ENCODE results near the gene IL26.
"Not testable (repeated sequence)": the region's sequence is repeated elsewhere in the genome, so short reads cannot be mapped to it uniquely, and the experiment has no call there.

The IL26 gene

DNA sequence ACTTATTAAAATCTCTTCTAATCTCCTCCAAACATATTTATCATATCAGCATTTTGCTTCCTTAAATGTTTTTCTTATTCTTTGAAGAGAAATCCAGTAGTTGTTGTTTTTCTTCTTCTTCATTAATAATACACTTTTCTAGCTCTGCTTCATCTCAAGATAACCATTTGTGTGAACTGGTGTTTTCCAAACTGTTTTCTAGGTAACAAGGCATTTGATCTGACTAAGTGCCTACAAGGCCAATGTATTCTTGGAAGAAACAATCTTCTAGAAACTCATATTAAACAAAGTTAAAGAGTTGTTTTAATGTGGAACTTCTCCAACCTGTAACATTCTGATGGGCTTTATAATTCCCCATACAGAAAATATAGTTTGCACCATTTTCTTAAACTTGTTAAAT lies 35.3 kb downstream of the IL26 start:
- no peak for DNase-seq

DNA sequence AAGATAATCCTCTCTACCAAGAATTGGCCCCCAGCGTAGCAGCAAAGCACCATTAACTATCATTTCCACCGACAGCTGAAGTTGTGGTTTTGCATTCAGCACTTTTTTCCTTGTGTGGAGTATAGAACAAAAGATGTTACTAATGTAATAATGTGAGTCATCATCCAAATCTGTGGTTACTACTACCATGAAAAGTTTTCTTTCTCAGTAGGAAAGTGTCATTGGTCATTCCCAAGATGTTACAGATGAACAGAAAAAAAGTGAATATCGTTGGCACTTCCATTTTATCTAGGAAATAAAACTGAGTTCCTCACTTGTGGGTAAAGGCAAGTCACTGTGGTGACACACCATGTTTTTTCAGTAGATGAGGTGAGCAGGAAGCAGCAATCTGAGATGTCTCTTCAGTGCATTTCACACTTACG lies 35.8 kb downstream of the IL26 start:
- no peak for DNase-seq

DNA sequence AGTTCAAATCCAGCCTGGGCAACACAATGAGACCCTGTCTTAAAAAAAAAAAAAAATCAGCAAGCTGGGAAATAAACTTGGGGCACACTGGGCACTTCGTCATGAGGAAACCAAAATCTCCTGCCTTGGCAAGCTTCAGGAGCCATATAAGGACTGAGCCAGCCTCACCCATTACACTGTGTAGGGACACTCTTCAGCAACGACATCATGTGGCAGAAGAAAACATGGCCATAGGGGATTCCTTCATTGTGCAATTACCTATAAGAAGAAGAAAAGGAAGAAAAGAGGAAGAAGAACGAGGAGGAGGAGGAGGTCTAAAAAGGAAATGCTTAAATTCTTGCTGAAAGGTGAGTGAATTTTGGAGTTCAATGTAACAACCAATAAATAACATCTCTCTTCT lies 40.0 kb downstream of the IL26 start:
- DNase-seq = no peak

DNA sequence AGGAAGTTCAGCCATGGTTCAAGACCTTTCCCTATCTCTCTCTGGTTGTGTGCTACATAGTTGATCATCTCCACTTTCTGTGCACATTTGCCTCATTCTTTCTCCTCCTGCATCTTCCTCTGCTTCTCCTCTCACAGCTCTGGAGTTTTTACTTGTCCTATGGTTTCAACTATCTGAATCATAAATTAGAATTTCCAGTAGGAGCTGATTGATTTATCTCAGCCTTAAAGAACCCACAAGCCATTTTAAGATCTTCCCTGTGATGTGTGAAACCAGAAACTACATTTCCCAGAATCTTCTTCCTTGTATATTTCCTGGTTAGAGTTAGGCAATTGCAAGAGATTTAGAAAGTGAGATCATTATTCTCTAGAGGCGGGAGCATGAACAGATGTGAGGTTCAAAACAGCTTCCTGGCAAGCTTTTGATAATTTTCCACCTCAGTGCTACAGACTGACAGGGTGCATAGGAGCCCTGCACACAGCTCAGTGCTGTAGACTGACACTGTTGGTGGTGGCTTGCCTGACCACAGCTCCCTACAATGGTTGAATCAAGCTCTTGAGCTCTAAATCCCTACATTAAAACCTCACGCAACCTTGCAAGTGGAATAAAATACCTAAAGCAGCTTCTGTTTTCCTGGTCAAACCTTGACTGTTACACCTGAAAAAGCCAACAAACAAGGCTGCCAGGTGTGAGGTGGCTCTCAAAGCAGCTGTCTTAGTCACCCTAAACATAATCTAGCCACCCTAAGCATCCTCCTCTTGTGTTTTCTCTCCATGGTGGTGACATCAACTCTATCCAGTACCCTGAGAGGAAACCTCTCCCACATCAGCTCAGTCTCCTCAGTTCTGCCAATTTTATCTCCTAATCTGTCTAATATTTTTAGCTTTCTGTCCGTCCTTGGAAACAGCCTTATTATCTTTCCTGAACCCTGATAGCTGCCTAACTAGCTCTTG lies 44.5 kb downstream of the IL26 start:
- no peak for DNase-seq

DNA sequence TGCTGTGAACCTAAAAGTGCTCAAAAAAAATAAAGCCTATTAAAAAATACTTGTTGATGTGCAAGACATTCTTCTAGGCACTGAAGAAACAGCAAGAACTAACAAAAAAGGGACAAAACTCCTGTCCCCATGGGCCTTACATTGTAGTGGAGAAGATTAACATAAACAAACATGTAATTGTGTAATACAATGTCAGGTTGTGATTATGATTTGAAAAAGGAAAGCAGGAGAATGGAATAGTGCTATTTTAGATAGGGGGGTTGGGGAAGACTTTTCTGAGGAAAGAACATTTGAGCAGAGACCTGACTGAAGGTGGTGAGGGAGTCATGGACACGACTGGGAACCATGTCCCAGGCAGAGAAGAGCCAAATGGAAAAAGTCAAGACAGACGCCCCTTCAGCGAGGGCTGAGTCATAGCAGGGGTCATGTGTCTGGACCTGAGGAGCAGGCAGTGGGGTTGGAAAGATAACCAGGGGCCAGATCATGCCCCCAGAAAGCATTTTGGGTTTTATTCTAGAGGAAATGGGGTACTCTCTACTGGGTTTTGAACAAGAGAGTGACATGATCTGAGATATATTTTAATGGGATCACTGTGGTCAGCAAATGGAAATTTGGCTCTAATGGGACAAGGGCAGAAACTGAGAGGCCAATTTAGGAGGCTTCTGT lies 46.7 kb downstream of the IL26 start:
- DNase-seq = no peak

DNA sequence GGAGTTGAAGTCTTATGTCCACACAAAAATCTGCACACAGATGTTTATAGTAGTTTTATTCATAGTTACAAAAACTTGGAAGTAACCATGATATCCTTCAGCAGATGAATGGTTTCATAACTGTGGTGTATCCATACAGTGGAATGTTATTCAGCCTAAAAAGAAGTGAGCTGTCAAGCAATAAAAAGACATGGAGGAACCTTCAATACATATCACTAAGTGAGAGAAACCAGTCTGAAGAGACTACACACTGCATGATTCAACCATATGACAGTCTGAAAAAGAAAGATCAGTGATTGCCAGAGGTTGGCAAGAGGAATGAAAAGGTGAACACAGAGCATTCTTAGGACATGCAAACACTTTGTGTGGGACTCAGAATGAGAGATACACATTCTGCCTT lies 47.4 kb downstream of the IL26 start:
- no peak for DNase-seq

DNA sequence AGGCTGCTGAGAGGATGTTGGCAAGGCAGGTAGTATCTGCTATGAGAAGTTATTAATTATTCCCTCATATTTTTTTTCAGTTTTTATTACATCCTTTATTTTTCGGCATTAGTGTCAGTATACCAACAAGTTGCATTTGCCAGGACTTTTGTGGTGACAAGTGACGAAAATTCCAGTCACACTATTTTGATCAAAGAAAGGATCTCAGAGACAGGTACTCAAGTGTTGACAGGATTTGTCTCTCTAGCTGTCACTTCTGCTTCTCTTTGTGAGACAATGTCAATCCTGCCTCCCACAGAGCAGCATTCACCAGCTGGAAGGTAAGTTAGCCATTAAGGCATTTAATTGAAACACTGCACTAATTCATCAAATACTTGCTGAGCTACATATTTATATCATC lies 48.0 kb downstream of the IL26 start:
- no peak for DNase-seq

DNA sequence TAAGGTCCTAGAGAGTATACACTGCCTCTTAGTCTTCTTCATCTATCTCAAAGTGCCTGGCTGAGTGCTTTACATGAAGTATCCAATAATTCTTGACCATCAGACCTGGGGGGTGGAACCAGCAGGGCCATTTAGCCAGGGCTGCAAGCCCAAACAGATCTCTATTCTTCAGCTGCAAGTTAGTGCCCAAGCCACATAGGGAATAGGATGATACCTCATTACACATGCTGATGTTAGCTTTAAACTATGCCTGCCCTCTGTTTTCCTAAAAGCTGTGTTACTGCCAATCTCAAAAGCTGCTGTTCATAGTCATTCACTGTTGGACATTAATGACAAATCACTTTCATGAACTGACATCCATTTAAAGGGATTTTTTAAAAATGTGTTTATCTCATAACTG lies 49.4 kb downstream of the IL26 start:
- no peak for DNase-seq

DNA sequence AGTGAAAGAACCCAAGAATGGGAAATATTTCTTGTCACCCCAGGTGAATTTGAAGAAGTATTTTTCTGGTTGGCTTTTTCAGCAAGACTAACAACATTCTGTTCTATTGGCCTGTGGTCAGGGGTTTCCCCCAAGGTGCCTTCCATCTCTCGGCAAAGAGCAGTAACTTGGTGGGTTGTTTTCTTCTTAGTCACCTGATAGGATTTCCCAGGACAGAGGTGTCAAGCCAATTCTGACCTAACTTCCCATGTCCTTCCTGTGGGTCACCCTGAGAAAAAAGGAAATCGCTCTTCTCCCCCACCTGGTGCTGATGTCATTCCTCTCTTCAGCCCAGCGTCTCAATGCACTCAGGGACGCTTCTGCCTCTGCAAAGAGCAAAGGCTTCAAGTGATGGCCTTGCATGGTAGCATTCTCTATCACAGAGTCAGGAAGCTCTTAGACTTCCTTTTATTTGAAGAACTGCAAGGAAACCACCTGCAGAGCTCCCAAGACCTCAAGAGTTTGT lies 50.0 kb downstream of the IL26 start:
- DNase-seq = no peak

DNA sequence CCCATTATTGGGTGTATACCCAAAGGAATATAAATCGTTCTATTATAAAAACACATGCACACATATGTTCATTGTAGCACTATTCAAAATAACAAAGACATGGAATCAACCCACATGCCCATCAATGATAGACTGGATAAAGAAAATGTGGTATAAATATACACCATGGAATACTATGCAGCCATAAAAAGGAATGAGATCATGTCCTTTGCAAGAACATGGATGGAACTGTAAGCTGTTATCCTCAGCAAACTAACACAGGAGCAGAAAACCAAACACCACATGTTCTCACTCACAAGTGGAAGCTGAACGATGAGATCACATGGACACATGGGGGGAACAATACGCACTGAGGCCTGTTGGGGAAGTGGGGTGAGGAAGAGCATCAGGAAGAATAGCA lies 50.8 kb downstream of the IL26 start:
- not testable (repeated sequence) for DNase-seq

DNA sequence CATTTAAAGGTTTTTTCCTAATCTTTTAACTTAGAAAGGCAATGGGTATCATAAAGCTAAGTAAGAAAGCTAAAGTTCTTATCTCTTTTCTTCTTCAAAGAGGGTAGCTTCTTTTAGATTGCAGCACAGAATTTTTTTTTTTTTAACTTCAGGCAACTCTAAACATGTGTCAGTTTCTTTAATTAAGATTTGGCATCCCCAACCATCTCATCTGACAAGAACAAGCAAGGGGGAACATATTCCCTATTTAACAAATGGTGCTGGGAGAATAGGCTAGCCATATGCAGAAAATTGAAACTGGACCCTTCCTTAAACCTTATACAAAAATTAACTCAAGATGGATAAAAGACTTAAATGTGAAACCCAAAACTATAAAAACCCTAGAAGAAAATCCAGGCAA lies 51.8 kb downstream of the IL26 start:
- DNase-seq = no peak

DNA sequence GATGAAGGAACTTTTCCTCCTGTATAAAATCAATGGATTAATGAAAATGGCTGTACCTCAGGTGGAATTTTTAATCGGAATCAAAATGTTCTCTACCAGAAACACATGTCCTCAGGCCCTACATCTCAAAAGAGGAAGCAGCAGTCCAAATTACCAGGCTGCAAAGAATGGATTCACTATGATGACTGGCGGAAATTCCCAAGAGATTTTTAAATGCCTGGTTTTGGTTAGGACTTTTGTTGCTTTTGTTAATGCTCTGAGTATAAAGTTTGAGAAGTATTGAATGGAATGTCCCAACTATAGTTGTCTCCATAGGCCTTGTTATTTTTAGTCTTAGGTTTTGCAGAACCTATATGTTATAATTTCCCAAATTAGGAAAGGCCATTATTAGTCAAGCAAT lies 54.9 kb downstream of the IL26 start:
- DNase-seq = no peak

DNA sequence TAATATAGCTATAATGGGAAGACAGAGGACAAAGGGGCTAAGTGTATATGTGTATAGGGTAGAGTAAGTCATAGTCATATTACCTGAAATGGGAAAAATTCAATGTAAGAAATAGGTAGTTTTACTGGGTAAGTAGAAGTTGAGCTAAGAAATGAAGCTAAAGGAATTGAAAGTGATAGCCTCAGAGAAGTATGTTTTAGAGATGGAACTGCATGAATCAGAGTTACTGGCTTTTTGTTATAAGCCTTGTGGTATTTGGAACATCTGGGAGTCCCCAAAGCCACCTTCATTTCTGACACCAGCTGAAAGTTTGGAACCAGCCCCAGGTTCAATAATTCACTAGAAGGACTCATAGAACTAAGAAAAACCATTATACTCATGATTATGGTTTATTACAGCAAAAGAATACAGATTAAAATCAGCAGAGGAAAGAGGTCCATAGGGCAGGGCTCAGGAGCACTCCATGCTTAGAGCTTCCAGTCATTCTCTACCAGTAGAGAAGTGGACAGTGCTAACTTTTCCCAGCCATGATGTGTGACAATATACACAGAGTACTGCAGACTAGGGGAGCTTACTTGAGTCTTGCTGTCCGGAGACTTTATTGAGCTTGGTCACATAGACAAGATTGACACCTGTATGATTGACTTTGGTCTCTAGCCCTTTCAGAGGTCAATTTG lies 56.3 kb downstream of the IL26 start:
- DNase-seq = no peak

DNA sequence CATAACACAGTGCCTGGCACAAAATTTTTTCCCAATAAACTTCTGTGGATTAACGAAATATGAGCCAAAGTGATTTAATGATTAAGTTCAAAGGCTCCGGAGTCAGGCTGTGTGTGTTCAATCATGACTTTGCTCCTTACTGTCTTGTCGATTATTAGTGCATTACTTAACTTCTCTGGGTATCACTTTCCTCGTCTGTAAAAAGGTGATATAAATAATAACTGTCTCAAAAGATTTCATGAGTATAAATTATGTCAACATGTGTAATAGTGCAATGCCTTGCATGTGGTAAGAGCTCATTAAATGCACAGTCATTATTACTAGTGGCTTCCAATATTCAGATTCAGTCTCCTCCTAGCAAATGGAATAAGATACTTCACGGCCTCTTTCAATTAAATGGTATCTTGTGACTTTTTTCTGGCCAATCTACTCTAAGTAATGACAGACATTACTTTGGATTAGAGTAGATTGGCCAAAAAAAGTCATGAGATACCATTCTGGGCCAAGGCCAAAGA lies 59.2 kb downstream of the IL26 start:
- no peak for DNase-seq

DNA sequence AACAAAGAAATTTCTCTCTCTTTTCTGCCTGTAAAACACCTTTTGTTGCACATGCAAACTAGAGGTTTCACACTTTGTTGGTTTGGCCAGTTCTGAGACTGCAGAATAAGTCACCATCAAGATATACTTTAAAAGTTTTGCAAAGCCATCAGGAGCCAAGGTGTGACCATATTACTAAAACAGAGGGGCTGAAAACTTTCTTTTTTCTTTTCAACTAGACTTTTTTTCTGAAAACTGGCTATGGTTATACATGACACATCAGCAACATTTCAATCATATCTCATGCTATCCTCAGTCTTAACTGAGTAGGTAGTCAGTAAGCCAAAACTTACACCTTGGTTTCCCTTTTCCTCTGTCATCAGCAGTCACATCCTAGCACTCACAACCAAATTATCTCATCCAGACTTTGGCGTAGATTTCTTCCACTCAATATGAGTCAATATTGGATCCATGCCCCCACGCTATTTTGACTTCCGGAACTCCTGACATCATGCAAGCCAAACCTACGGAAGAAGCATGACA lies 62.0 kb downstream of the IL26 start:
- no peak for DNase-seq

DNA sequence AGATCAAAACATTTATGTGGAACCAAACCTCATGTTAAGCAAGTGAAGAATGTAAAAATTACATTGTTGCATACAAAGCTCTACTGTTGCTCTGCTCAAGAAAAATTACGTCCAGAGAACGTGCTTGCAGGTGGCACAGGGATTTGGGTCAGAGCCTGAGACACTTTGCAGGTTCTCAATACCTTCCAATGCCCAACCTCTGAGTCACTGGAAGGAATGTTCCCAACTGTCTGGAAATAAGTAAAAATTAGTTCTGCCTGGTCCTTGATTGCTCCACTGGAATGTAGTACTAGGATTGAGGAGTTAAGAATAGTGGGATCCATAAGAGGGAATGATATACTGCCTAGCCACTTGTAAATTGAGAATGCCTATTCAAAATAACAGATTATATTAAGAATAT lies 63.2 kb downstream of the IL26 start:
- no peak for DNase-seq

DNA sequence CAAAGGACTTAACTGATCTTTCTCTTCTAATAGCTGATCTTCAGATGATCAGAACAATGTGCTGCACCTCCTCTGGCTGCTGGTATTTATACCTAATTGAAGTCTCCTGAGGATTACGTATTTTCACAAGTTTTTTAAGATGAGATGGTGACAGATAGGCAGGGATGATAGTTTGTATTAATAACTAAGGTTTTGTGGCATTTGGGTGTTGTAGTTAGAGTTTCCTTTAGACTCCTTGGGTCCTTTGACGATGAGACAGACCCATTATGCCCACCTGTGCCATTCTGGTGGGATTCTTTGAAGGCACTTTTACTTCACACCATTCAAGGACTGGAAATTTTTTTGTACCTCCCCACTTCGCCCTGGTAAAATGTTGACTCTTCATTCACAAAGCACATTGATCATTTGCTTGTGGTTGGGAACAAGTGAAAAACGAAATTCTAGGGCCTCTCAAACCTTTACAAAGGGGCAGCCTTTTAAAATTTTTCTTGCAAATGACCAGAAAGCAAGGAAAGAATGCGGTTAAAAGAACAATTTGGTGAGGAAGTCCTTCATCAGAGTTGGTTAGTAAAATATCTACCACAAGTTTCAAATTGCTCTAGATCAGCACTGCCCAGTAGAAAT lies 65.8 kb downstream of the IL26 start, which contains the start of gene IFNG:
IFNG (minus strand) TSS at position 60 of the 624 bp plus-strand sequence. CDS start 125 bp downstream, outside the sequence.
- no peak for DNase-seq

DNA sequence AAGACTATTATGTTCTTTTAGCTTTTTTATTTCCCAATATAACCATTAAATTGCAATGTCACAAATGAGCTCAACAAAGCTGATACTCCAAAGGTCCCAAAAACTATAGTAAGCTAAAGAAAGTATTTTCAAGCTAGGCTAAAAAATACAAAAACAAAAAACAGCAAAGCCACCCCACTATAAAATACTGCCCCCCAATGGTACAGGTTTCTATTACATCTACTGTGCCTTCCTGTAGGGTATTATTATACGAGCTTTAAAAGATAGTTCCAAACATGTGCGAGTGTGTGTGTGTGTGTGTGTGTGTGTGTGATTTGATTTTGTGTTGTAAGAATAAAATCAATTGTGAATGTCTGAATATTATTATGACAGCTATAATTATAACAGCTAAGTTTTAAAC lies 67.2 kb downstream of the IL26 start:
- DNase-seq = no peak

DNA sequence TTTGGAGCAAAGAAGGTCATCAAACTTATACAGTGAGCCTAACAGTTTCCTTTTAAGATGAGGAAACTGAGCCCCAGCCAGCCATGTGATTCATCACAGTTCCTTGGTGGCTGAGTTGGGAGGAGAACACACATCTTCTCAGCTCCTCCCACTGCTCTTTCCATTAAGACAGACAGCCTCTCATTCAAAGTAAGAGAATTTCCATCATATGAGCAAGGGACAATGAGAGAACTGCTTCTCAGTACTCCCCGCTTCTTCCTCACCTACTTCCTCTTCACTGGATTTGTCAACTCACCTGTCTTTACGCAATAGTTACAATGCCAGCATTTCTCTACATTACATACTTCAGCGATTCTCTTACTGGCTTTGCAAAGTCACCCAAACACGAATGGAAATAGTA lies 68.2 kb downstream of the IL26 start:
- DNase-seq = no peak

DNA sequence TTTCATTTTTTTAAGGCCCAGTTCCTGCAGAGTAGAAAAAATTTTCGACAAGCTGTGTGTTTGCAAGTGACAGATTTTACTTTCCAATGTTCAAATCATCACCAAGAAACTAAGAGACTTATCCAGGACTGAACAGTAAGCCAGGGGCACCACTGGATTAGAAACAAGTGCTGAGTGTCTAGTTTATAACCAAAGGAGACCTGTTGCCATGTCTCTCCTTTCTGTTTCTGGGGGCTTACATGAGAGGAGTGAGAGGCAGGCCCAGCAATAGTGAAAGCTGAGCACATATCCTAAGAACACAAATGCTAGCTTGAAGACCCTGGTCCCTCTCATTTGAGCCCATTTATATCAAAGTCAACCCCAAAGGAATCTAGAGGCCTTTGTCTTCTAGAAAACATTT lies 69.0 kb downstream of the IL26 start:
- no peak for DNase-seq

DNA sequence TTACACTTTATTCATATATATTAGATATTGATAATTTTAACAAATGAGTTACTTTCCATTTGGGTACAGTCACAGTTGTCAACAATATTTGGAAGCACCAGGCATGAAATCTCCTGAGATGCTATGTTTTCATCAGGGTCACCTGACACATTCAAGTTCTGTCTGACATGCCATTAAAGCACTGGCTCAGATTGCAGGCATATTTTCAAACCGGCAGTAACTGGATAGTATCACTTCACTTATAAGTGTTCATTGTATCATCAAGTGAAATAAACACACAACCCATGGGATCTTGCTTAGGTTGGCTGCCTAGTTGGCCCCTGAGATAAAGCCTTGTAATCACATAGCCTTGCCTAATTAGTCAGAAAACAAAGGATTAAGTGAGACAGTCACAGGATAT lies 70.8 kb downstream of the IL26 start:
- DNase-seq = no peak

All from NCI-H1417 treated with DMSO at 0.1 percent for 48 hours (cell line).